GM18858 (cell line): ENCODE results near the gene KCNMA1.

Source experiments
- ATAC-seq: cut with Tn5 transposase; IDR thresholded peaks from one replicate; pipeline ENCODE4 v1.9.1; 2021; ENCODE audit not compliant: unreplicated experiment

Gene KCNMA1

DNA sequence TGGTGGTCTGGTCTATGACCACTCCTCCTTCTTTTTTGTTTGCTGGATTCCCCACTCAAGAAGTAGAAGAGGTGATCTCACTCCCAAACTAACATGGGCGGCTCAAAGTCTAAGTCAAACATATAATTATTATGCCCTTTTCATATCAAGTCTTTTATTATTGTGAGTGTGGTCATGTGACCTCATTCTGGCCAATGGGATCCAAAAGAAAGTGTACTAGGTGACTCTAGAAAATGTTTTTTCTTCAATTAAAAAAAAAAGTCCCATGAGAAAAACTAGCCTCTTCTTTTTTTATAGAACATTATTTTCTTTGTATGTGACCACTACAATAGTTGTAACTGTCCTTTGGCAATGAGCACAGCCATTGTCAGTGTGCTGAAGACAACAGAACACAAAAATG, 772.7 kb downstream of the KCNMA1 start:
- no peak for ATAC-seq

DNA sequence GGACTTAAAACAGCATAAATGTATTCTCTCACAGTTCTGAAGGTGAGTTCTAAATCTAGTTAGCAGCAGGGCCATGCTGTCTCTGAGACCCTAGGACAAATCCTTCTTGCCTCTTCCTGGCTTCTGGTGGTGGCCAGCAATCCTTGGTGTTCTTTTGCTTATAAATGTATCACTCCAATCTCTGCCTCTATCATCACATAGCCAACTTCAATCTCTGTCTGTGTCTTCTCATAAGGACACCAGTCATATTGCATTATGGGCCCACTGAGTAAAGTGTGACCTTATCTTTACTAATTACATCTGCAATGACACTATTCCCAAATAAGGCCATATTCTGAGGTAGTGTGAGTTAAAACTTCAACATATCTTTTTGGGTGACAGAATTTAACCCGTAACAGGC, 778.9 kb downstream of the KCNMA1 start:
- no peak for ATAC-seq

DNA sequence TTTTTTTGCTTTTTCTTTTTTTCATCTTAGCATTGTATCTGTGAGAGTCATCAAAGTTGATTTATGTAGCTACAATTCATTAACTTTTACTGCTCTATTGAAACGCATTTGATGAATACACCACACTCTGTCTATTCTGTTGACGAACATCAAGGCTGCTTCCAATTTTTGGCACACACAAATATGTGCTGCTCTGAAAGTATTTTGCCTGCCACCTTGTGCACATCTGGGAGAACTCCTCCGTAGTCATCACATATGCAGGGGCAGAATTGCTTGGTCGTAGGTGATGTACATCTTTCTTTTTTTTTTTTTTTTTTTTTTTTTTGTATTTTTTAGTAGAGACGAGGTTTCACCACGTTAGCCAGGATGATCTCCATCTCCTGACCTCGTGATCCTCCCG, 796.8 kb downstream of the KCNMA1 start:
- no peak for ATAC-seq

DNA sequence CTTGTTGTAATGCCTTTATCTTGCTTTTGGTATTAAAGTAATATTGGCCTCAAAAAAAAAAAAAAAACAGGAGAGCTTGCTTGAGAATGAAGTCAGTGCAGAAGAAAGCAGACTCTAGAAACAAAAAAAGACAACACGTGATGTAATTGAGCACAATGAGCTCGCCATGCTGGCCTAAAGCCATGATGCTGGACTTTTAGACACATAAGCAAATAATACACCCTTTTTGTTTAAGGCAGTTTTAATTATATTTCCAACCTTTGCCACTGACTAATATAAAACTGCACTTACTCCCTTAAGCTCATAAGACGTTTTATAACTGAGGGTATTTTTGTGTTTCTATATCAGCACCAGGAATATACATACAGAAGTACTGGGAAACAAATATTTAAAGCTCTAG, 798.3 kb downstream of the KCNMA1 start:
- ATAC-seq: no peak

DNA sequence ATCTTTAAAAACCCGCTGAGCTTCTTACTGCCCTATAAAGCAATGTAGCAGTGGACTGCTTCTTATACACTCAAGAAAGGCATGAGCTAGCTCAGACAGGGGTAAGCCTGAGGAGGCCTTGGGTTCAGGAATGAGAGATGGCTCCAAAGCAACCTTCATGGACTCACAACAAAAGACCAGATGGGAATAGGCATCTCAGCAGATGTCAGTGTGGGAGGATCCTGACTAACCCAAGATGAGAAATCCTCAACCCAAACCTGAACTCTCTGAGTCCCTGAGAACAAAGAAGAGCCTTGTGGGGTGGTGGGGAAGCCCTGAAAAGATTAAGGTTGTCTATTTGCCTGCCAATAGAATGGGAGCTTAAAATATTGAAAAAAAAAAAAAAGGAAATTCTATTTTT, 807.4 kb downstream of the KCNMA1 start:
- ATAC-seq: no peak

DNA sequence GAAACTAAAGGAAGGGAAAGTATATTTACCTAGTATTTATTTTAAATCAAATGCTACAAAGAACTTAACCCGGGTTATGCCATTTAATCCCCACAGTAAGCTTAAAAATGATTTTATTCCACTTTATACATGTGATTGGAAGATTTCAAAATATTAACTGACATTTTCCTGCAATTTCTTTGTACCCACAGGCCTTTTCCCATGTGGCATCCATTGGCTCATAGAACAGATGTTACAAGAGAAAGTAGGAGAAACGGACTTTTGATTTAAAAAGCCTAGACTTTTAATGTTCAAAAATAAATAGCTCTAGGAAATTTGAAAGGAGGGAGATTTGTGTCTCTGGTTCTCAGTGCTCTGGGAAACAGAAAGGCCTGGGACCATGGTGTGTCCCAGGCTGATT, 807.9 kb downstream of the KCNMA1 start:
- no peak for ATAC-seq
